Esophagus muscularis mucosa (tissue), 4 donors: ENCODE data around the gene SPTB. TPM values are rescaled to one million over a fixed set of nuclear protein-coding genes. Genes with fewer than 3 reads are reported as not detected.

Source experiments
- DNase-seq: peaks from one replicate; pipeline ENCODE4 v3.0.0-alpha.2; 2017; ENCODE audit errors: extremely low spot score
- H3K27ac ChIP-seq, 4 donors: fragments of 200-600 bp; sonication (generic); replicated peaks in 1 of 4; 1 replicate in 3 of 4; 2 replicates in 1 of 4; pipeline ENCODE4 v1.5.1; 2016 to 2019; ENCODE audit warnings: mild to moderate bottlenecking in 1 of 4
- H3K27me3 ChIP-seq, 4 donors: fragments of 200-600 bp; sonication (generic); one replicate each; pipeline versions ENCODE4 v1.5.1 to v1.6.0; 2016 to 2019
- H3K36me3 ChIP-seq, 4 donors: fragments of 200-600 bp; sonication (generic); one replicate each; pipeline ENCODE4 v1.5.1; 2016 to 2019
- H3K4me1 ChIP-seq, 4 donors: fragments of 200-600 bp; sonication (generic); one replicate each; pipeline ENCODE4 v1.5.1; 2016 to 2019
- H3K4me3 ChIP-seq, 4 donors: fragments of 200-600 bp; sonication (generic); 1 replicate in 2 of 4; 2 replicates in 2 of 4; pipeline ENCODE4 v1.5.1; 2016 to 2019; ENCODE audit warnings: mild to moderate bottlenecking in 4 of 4, moderate library complexity in 1 of 4
- H3K9me3 ChIP-seq, 4 donors: fragments of 200-600 bp; sonication (generic); 1 replicate in 3 of 4; 2 replicates in 1 of 4; pipeline ENCODE4 v1.5.1; 2016 to 2019
- EP300 ChIP-seq: sonication (generic); formaldehyde crosslinking; IDR thresholded peaks from one replicate; pipeline ENCODE4 v1.6.1; 2017; ENCODE audit warnings: antibody characterized with exemption
- POLR2A ChIP-seq: fragments of 450-650 bp; IDR thresholded peaks from one replicate; pipeline ENCODE4 v1.6.1; 2017; ENCODE audit warnings: antibody characterized with exemption, moderate library complexity, mild to moderate bottlenecking, low read depth
- POLR2AphosphoS5 ChIP-seq, 2 donors: sonication (generic); formaldehyde crosslinking; IDR thresholded peaks; one replicate each; pipeline ENCODE4 v1.6.1; 2017; ENCODE audit warnings: antibody characterized with exemption in 2 of 2
- WGBS: methylation state at CpG from one replicate; pipeline ENCODE4 v1.1.5; 2018; 5-methylcytosine and 5-hydroxymethylcytosine counted together
- intact Hi-C: fragments of 100-400 bp; cut with DNase I; formaldehyde crosslinking; loops from one replicate; pipeline ENCODE4 v1.15.1; 2023
- total RNA-seq, 4 donors: library from RNA; depleted of rRNA; stranded (reverse); fragments of >200 nt; gene quantifications; one replicate each; pipeline versions ENCODE4 v1.1.0 to v1.2.1, GENCODE V29; 2016
- TF ChIP-seq, protein P1 (sequence below), 3 experiments: fragments of 200-600 bp in 2 of 3; fragments of 450-650 bp in 1 of 3; sonication (generic) in 2 of 3; IDR thresholded peaks; one replicate each; pipeline ENCODE4 v1.5.1; 2017 to 2019; ENCODE audit warnings: antibody characterized with exemption in 3 of 3, mild to moderate bottlenecking in 2 of 3, moderate library complexity in 1 of 3

SPTB gene
- total RNA-seq, 4 donors from 2014 or later = 0.83 to 2.5 (median 1.8) TPM

DNA sequence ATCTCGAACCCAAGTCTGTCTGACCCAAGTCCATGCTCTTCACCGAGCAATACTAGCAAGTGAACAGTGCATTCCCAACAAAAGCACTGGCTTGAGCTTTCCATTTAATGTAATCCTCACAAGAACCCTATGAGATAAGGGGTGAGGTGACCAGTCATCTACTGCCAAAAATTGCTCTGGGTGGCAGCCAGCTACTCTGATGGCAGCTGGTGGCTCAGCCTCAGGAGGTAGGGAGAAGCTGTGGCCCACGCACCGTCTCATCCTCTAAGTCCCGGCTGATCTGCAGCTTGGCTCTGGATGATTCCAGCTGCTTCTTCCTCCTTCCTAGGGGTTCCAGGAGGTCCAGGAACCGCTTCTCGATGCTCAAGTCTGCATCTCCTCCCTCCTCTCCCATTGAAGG is 100.2 kb downstream of the SPTB start:
- no peak for TF ChIP-seq POLR2AphosphoS5 (IDR thresholded peaks at IDR 0.05)
- no peak for TF ChIP-seq EP300
- no peak for TF ChIP-seq POLR2A
- TF ChIP-seq, protein P1, sequence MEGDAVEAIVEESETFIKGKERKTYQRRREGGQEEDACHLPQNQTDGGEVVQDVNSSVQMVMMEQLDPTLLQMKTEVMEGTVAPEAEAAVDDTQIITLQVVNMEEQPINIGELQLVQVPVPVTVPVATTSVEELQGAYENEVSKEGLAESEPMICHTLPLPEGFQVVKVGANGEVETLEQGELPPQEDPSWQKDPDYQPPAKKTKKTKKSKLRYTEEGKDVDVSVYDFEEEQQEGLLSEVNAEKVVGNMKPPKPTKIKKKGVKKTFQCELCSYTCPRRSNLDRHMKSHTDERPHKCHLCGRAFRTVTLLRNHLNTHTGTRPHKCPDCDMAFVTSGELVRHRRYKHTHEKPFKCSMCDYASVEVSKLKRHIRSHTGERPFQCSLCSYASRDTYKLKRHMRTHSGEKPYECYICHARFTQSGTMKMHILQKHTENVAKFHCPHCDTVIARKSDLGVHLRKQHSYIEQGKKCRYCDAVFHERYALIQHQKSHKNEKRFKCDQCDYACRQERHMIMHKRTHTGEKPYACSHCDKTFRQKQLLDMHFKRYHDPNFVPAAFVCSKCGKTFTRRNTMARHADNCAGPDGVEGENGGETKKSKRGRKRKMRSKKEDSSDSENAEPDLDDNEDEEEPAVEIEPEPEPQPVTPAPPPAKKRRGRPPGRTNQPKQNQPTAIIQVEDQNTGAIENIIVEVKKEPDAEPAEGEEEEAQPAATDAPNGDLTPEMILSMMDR (IDR thresholded peaks at IDR 0.05) = no peak
- intact Hi-C loops = no loop called here
- WGBS = 92% methylated on average over 5 of the region's 7 CpGs

DNA sequence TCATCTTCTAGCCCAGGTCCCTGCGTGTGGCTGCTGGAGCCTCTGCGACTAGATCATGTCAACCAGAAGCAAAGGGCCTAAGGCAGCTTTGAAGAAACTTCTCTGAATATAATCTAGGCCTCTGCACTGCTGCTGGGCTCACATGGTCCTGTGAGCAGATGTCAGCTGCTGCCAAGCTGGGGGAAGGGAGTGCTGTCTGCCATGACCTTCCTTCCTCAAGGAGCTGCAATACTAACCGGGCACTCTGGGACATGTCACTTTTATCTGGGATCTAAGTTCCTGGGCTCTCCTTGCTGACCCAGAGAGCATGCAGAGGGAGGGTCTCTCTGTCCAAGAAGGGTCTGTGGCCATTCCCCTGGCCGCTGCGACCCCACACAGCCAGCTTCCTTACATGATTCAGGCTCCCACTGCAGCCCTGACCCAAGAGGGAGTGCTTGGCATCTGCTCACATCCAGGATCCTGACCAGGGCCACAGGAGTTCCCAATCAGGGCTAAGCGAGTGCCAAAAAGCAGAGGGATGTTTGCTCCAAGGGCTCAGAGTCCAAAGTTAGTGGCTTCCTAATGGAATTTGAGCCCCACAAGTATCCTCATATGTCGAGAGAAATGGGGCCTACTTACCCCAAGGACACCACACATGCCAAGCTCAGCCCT is 101.5 kb downstream of the SPTB start:
- no peak for TF ChIP-seq POLR2AphosphoS5 (IDR thresholded peaks at IDR 0.05)
- TF ChIP-seq, protein P1 (IDR thresholded peaks at IDR 0.05) = no peak
- no peak for TF ChIP-seq EP300
- TF ChIP-seq POLR2A = no peak
- peaks cover 0 to 19% (median 0%) of the 10 kb centered on the region in 4 donors for H3K36me3 ChIP-seq
- H3K4me3 ChIP-seq = no peak overlapping the region
- no peaks in the 10 kb centered on the region for H3K9me3 ChIP-seq
- H3K27me3 ChIP-seq = no peaks in the 10 kb centered on the region
- intact Hi-C loops = no loop called here
- 86% methylated on average over 5 of the region's 7 CpGs for WGBS
- no peak overlapping the region for H3K27ac ChIP-seq
- peaks cover 0 to 25% (median 11%) of the 10 kb centered on the region in 4 donors for H3K4me1 ChIP-seq
- no peak for DNase-seq

More for the DNA sequence above, 100.2 kb downstream of the SPTB start:
- Histone ChIP-seq H3K4me1 (peaks cover 0 to 25% (median 11%) of the 10 kb centered on the region in 4 donors), H3K36me3 (peaks cover 0 to 21% (median 0%) of the 10 kb centered on the region in 4 donors), H3K27ac (no peak overlapping the region), H3K4me3 (no peak overlapping the region), H3K9me3 (no peaks in the 10 kb centered on the region), H3K27me3 (no peaks in the 10 kb centered on the region)
- DNase-seq = no peak

- DNase-seq = no peak
- intact Hi-C loops = no loop called here
- Histone ChIP-seq H3K9me3 (no peaks in the 10 kb centered on the region), H3K27me3 (no peaks in the 10 kb centered on the region), H3K4me3 (no peak overlapping the region), H3K36me3 (peaks cover 0 to 27% (median 0%) of the 10 kb centered on the region in 4 donors), H3K4me1 (peaks cover 0 to 25% (median 11%) of the 10 kb centered on the region in 4 donors), H3K27ac (no peak overlapping the region)
- 80% methylated on average over 3 of the region's 3 CpGs for WGBS
- no peak for TF ChIP-seq EP300
- no peak for TF ChIP-seq POLR2A
- TF ChIP-seq, protein P1 (IDR thresholded peaks at IDR 0.05) = no peak
- no peak for TF ChIP-seq POLR2AphosphoS5 (IDR thresholded peaks at IDR 0.05)
Measured at GRCh38 chr14:64777461-64777860, 102.2 kb downstream of the SPTB start.

GRCh38 chr14:64775081-64775777 is 104.5 kb downstream of the SPTB start:
- no peak overlapping the region for H3K4me3 ChIP-seq
- H3K27me3 ChIP-seq = no peaks in the 10 kb centered on the region
- H3K36me3 ChIP-seq = peaks cover 0 to 40% (median 0%) of the 10 kb centered on the region in 4 donors
- DNase-seq = no peak
- no peak overlapping the region for H3K27ac ChIP-seq
- intact Hi-C loops = no loop called here
- no peaks in the 10 kb centered on the region for H3K9me3 ChIP-seq
- no peak for TF ChIP-seq POLR2A
- H3K4me1 ChIP-seq = peaks cover 0 to 25% (median 11%) of the 10 kb centered on the region in 4 donors
- WGBS = 96% methylated on average over 20 of the region's 25 CpGs

DNA sequence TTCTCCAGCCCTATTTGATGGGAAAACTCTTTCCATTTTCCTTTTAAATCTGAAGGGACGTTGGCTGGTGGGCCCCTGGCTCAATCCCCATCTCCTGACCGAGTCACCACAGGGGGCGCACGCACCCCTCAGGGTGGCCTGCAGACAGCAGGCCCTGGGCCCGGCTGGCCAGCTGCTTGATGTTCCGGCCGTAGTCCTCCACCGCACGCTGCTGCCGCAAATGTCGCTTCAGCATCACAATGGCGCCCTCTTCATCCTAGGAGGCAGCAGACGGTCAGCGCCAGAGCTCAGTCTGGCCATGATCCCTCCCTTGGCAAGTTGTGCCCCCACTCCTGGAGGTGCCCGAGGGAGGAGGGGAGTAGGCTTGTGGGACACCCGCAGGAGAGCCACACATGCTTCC is 105.4 kb downstream of the SPTB start:
- Histone ChIP-seq H3K27me3 (no peaks in the 10 kb centered on the region), H3K27ac (no peak overlapping the region), H3K9me3 (no peaks in the 10 kb centered on the region), H3K4me3 (no peak overlapping the region), H3K4me1 (peaks cover 0 to 24% (median 11%) of the 10 kb centered on the region in 4 donors), H3K36me3 (peaks cover 0 to 49% (median 0%) of the 10 kb centered on the region in 4 donors)
- intact Hi-C loops = no loop called here
- 94% methylated on average over 12 of the region's 16 CpGs for whole genome bisulfite sequencing
- TF ChIP-seq, protein P1 (IDR thresholded peaks at IDR 0.05) = no peak
- TF ChIP-seq POLR2AphosphoS5 (IDR thresholded peaks at IDR 0.05) (no peak), EP300 (no peak), POLR2A (no peak)
- no peak for DNase-seq
